Pulmonary artery endothelial cell (primary cell): Measurements from ENCODE around the gene CDC42BPA. TPM values are rescaled to one million over a fixed set of nuclear protein-coding genes. Genes with fewer than 3 reads are reported as not detected.

Source experiments
- DNase-seq: peaks from one replicate; pipeline ENCODE4 v3.0.0-alpha.2; 2011; ENCODE audit warnings: low read depth, low spot score
- total RNA-seq: library from RNA; depleted of rRNA; stranded (reverse); fragments of >200 nt; gene quantifications from 2 replicates; pipeline ENCODE4 v1.2.3, GENCODE V29; 2014

Gene CDC42BPA
- total RNA-seq, 1 donor from 2014 or later = 67.7 TPM

GRCh38 chr1:226995365-226996332 lies 322.6 kb downstream of the CDC42BPA start:
- no peak for DNase-seq

- DNase-seq = no peak
Measured at GRCh38 chr1:226994586-226995364, 323.5 kb downstream of the CDC42BPA start.

GRCh38 chr1:226993814-226994585 lies 324.3 kb downstream of the CDC42BPA start:
- no peak for DNase-seq

- no peak for DNase-seq
Measured at GRCh38 chr1:226991920-226992319, 326.4 kb downstream of the CDC42BPA start.

- DNase-seq = peak; percentile 15
Measured at GRCh38 chr1:226990133-226990716, 328.1 kb downstream of the CDC42BPA start.

- no peak for DNase-seq
Measured at GRCh38 chr1:226989085-226989920, 329.0 kb downstream of the CDC42BPA start.

- no peak for DNase-seq
Measured at GRCh38 chr1:226988334-226988666, 330.0 kb downstream of the CDC42BPA start.

GRCh38 chr1:226987623-226988333 lies 330.5 kb downstream of the CDC42BPA start:
- no peak for DNase-seq

GRCh38 chr1:226987179-226987536 lies 331.1 kb downstream of the CDC42BPA start:
- no peak for DNase-seq

GRCh38 chr1:226986496-226987178 lies 331.7 kb downstream of the CDC42BPA start:
- DNase-seq = no peak

GRCh38 chr1:226985839-226986463 lies 332.3 kb downstream of the CDC42BPA start:
- no peak for DNase-seq

GRCh38 chr1:226985239-226985838 lies 333.0 kb downstream of the CDC42BPA start:
- no peak for DNase-seq

GRCh38 chr1:226984521-226985238 lies 333.6 kb downstream of the CDC42BPA start:
- no peak for DNase-seq

- no peak for DNase-seq
Measured at GRCh38 chr1:226983992-226984364, 334.3 kb downstream of the CDC42BPA start.

GRCh38 chr1:226983247-226983991 lies 334.9 kb downstream of the CDC42BPA start:
- no peak for DNase-seq

- DNase-seq = no peak
Measured at GRCh38 chr1:226982451-226983177, 335.7 kb downstream of the CDC42BPA start.
